Measurements from ENCODE around the gene EHD3. TPM values are rescaled to one million over a fixed set of nuclear protein-coding genes. Genes with fewer than 3 reads are reported as not detected.

Gene EHD3
- total and polyA plus RNA-seq, 2 of the 8 experiments (the other 6 are each of a cell fraction or from before 2014, with no cell fraction given): 9.3 to 12.0 TPM

- DNase-seq (ENCODE audit: low read depth in 1 of 2, low spot score in 2 of 2) (no peak), FAIRE-seq (no peak)
- CTCF ChIA-PET (ENCODE audit: partially characterized antibody): interaction anchor here (0.7 to 1.8 kb wide), 5 partner anchors 11 to 701 kb away, joined by 3 to 8 read pairs (median 5); no protein-coding TSS in a partner anchor
- no peaks in the 10 kb centered on the region; a peak in 1 of 7 replicates for H3K27me3 ChIP-seq (replicated peaks in 1 of 4; ENCODE audit: control insufficient read depth in 3 of 4, extremely low read depth in 1 of 4, insufficient read depth in 3 of 4, low read length in 3 of 4)
- H2BK5ac ChIP-seq (ENCODE audit: low read depth, low read length): no peak overlapping the region
- H4K8ac ChIP-seq (ENCODE audit: extremely low read depth, insufficient read depth, low read length): no peak overlapping the region
- no peak overlapping the region for H3K9ac ChIP-seq (replicated peaks in 1 of 4; ENCODE audit: extremely low read depth in 1 of 4, low read depth in 3 of 4, low read length in 3 of 4)
- no peak overlapping the region for H2BK20ac ChIP-seq (ENCODE audit: low read length)
- no peak overlapping the region for H2BK120ac ChIP-seq (replicated peaks; ENCODE audit: low read depth, low read length)
- no peaks in the 10 kb centered on the region for H4K20me1 ChIP-seq (replicated peaks in 1 of 2; ENCODE audit: control insufficient read depth in 1 of 2, insufficient read depth in 2 of 2, low read length in 2 of 2)
- H4K91ac ChIP-seq (replicated peaks; ENCODE audit: insufficient read length, low read length): no peak overlapping the region
- no peaks in the 10 kb centered on the region for H3K36me3 ChIP-seq (ENCODE audit: control insufficient read depth in 2 of 4, insufficient read depth in 4 of 4, low read length in 3 of 4)
- no peak overlapping the region for H2AFZ ChIP-seq (ENCODE audit: low read length)
- H2BK12ac ChIP-seq (ENCODE audit: low read depth, low read length): no peak overlapping the region
- 0 out of 2 replicates have a peak, but pooled peaks cover 2% of the 10 kb centered on the region for H3K23me2 ChIP-seq (ENCODE audit: low read depth, low read length)
- H2BK15ac ChIP-seq (ENCODE audit: low read length): no peak overlapping the region
- WGBS, 2 experiments (ENCODE audit: extremely low coverage in 1 of 2, insufficient coverage in 1 of 2, insufficient read length in 1 of 2, insufficient replicate concordance in 2 of 2, low coverage in 1 of 2, low lambda C conversion rate in 2 of 2, missing lambda C conversion rate in 1 of 2): 95% methylated on average over 1 of the region's 1 CpG; no CpG with 5 or more reads in 1 of the 2 experiments
- H3K4me1 ChIP-seq (replicated peaks in 1 of 4; ENCODE audit: control insufficient read depth in 3 of 4, insufficient read depth in 4 of 4, low read length in 3 of 4): no peaks in the 10 kb centered on the region; a peak in 1 of 7 replicates
- no peak overlapping the region for H3K27ac ChIP-seq (ENCODE audit: low read depth, low read length)
- H3K79me2 ChIP-seq (ENCODE audit: control insufficient read depth in 1 of 2, insufficient read depth in 2 of 2, low read length in 2 of 2): no peaks in the 10 kb centered on the region
- H3K4me2 ChIP-seq (ENCODE audit: insufficient read depth in 1 of 2, low read depth in 2 of 2, low read length in 2 of 2): no peak overlapping the region
- H3K23ac ChIP-seq (ENCODE audit: insufficient read length): no peak overlapping the region
- no peak overlapping the region for H3K18ac ChIP-seq (ENCODE audit: extremely low read depth, low read length)
- POLR2A ChIA-PET (ENCODE audit: partially characterized antibody): interaction anchor here (1.4 kb wide), 1 partner anchor 107 kb away, joined by 3 read pairs; no protein-coding TSS in a partner anchor
- no peak overlapping the region for H3K56ac ChIP-seq (replicated peaks; ENCODE audit: insufficient read length, low read depth, low read length)
- H3K4ac ChIP-seq (replicated peaks; ENCODE audit: insufficient read length, low read depth, low read length): no peak overlapping the region
- H3K4me3 ChIP-seq (ENCODE audit: extremely low read depth in 1 of 4, insufficient read depth in 2 of 4, low read depth in 3 of 4, low read length in 4 of 4): no peak overlapping the region
- no peaks in the 10 kb centered on the region for H3K79me1 ChIP-seq (ENCODE audit: low read depth, low read length)
- no peak overlapping the region for H2AK5ac ChIP-seq (ENCODE audit: low read depth, low read length)
- H3K9me3 ChIP-seq (ENCODE audit: insufficient read depth in 2 of 2, low read depth in 1 of 2, low read length in 1 of 2): no peaks in the 10 kb centered on the region
- H4K5ac ChIP-seq (ENCODE audit: insufficient read length, low read depth, low read length): no peak overlapping the region
- TF ChIP-seq PHF8 (conservative IDR thresholded peaks at IDR 0.05; ENCODE audit: low read depth, low read length): no peak
- no peak for TF ChIP-seq MAFK (IDR thresholded peaks at IDR 0.05; ENCODE audit: low read depth, low read length)
- no peak for TF ChIP-seq SP2 (IDR thresholded peaks at IDR 0.05; ENCODE audit: low read length)
- no peak for TF ChIP-seq ATF2 (IDR thresholded peaks at IDR 0.05; ENCODE audit: low read length)
- no peak for TF ChIP-seq EGR1 (IDR thresholded peaks at IDR 0.05; ENCODE audit: borderline replicate concordance, low read depth, low read length)
- no peak for TF ChIP-seq KDM1A (IDR thresholded peaks at IDR 0.05; ENCODE audit: borderline replicate concordance, low read length)
- TF ChIP-seq CBX5 (IDR thresholded peaks at IDR 0.05; ENCODE audit: low read depth, low read length): no peak
- no peak overlapping the region for H3K14ac ChIP-seq (ENCODE audit: insufficient read length)
These were observed 43.8 kb upstream of the EHD3 start for GRCh38 chr2:31190188-31190587.

Measured in H1 (cell line).